GM19025 (cell line): ENCODE results near the gene AOPEP.
"Not testable (repeated sequence)": the region's sequence is repeated elsewhere in the genome, so short reads cannot be mapped to it uniquely, and the experiment has no call there.

Experiments
- ATAC-seq: cut with Tn5 transposase; IDR thresholded peaks from one replicate; pipeline ENCODE4 v1.9.1; 2021; ENCODE audit warnings: mild to moderate bottlenecking, low read depth, moderate library complexity; ENCODE audit not compliant: unreplicated experiment

The AOPEP gene

DNA sequence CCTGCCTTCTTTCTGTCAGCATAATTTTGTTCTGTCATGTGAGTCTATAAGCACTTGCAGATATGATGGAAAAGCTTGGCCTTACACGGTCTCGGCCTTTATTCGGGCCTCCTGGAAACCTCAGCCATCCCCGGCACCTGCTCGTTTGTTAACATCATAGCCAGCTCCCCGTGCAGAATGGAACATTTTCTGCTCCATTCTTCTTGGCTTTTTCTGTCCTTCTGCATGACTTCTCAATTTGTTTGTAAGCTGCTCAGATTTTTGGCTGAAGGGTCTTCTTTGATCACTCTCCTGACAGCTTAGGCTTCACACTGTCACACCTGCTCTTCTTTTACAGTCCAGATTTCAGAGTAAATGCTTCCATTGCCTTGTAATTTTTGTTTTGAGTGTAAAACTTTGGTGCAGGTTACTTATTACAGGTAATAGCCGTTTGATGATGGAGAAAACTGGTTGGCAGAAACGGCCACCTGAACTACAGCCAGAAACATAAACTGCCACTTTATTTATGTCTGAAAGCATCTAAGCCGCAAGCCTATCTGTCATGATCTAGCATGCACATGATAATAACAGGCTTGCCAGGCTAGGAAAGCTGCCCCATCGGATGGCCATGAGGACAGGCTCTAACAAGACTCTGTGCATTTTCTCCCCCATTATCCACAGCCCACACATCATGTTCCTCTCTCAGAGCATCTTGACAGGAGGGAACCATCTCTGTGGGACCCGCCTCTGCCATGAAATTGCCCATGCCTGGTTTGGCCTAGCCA lies 197.0 kb downstream of the AOPEP start:
- ATAC-seq = no peak

DNA sequence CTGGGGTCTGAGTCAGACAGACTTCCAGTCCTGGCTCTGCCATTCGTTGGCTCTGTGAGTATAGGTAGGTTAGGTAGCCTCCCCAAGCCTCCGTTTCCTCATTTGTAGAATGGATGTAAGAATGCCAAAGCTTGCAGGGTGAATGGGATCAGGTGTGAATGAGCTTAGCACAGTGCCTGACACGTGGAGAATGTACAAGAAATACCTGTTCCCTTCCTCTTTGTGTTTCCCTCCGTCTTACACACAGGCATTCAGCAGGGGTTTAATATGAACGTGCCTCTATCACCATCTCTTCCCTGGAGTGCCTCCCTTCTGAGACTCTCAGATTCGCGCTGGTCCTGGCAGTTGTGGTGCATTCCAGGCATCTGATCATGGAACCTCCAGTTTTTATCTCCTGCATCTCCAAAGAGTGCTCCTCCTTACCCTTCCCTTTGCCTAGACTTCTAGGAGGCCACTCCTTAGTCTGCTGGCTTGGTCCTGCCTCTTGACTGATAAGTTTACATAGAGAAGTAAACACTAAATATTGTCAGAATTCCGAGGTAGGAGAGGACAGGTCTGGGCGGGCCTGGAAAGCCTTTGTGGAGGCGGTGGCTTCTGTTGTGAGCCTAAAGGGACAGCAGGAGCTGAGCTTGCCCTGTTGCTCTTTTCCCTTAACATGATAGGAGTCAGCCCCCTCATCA lies 199.4 kb downstream of the AOPEP start:
- no peak for ATAC-seq

DNA sequence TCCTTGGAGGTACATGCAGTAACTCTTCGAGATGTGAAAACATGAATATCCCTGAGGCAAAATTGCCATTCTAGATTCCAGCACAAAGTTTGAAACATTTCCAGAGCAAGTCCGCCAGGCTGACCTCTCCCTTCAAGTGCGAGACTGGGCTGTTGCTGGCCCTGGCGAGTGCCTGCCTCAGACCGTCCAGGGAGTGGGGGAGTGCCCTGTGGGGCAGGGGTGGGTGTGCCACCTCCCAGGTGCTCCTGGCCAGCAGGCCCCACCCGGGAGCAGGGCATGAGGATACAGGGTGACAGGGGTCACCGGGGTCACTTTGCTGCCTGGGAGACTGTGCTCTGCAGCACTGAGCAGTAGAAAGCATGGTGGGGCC lies 199.9 kb downstream of the AOPEP start:
- ATAC-seq = no peak

DNA sequence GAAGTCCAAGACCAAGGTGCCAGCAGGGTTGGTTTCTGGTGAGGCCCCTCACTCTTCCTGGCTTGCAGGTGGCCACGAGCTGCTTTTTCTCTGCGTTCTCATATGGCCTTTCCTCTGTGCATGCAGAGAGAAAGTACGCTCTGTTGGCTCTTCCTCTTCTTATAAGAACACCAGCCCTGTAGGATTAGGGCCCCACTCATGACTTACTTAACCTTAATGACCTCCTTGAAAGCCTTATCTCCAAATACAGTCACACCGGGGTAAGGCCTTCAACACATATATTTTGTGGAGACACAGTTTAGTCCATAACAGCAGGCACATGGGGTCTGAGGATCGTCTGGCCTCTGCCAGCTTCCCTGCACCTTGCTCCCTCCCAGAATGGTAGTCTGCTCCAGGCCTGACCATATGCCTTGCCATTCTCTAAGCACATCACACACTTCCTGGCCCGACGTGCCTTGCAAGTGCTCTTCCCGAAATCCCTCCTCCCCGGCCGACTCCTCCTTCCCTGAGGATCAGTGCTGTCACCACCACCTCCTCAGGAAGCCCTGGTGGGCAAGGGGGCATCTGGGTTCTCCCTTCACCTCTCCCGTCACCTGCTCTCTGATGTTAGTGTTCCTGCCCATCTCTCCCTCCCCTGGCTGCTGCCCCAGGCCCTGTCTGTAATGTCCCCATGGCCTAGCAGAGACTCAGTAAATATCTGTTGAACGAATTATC lies 200.7 kb downstream of the AOPEP start:
- no peak for ATAC-seq

DNA sequence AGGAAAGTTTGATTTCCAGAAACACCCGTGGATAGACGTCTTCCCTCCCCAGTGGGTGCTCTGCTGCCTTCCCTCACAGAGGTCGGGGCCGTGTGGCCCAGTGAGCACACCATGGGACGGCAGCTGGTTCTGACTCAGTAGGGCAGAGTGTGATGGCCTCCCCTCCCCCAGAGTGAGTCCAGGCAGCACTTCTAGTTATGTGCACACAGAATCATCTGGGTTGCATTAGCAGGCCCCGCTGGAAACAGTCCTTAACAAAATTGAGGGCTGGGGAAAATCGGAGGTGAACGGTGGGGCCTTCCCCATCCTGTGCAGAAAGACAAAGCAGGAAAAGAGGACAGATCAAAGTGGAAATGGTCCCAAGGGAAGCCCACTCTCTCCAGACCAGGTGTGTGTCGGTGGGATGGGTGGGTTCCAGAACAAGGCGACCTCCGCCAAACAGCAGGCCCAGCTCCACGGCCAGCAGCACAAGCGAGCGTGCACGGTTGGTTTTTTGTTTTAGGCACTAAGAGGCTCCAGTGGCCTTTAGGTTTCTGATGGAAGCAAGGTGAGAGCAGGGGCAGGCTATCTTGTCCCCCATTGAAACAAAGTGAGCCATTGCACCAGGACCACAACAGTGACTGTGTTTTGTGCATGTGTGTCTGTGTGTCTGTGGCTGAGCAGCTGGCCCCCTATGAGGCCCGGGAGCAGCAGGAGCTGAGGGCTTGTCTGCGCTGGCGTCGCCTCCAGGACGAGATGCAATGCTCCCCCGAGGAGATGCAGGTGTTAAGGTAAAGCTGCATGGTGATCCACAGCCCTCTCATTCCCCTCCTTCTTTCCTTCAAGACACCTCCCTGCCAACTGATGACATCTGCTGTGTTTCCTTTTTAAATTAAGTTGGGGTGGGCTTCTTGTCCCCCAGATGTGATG lies 201.5 kb downstream of the AOPEP start:
- no peak for ATAC-seq

DNA sequence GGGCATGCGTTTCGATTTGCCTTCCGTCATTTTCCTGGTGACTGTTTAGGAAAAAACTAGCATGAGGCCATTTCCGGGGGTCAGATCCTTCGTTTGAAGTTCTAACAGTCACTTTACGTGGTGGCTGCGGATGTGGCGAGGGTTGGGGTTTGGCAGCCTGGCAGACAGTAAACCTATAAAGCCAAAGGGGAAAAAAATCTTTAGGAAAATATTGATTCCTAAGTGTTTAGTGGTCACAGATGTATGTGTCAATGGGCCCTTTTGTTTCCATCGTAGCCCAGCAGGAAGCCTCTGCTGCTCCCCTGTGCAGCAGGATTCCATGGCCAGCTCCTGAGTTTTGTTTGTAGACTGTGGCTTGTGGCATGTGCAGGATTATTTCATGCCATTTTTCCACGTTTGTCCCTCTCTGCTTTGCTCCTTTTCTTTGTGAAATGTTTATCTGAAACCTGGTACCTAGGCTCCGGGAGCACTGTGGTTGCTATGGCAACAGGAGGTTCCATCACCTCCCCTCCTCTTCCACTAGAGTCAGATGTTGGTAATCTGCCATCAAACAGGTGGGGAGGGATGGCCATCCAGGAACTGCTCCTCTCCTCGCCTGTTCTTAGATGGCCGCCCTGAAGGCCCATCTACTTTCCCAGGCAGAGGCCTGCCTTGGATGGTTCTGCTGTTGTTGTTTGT lies 202.3 kb downstream of the AOPEP start:
- no peak for ATAC-seq

DNA sequence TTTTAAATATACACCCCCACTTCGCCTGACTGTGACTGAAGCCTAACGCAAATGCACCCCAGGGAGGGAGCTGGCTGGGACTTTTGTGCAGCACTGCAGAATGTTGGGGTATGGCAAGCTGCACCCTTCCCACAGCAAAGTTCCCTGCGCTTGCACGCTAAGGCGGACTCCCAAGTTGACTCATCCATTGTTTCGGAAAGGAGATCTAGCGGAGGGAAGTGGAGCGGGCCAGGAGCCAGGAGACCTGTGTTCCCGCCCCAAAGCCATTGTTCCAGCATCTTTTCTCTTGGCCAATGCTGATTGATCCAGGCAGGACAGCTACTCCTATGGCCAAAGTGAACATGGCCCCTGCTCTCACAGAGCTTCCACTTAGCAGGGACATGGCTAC lies 202.9 kb downstream of the AOPEP start:
- no peak for ATAC-seq

DNA sequence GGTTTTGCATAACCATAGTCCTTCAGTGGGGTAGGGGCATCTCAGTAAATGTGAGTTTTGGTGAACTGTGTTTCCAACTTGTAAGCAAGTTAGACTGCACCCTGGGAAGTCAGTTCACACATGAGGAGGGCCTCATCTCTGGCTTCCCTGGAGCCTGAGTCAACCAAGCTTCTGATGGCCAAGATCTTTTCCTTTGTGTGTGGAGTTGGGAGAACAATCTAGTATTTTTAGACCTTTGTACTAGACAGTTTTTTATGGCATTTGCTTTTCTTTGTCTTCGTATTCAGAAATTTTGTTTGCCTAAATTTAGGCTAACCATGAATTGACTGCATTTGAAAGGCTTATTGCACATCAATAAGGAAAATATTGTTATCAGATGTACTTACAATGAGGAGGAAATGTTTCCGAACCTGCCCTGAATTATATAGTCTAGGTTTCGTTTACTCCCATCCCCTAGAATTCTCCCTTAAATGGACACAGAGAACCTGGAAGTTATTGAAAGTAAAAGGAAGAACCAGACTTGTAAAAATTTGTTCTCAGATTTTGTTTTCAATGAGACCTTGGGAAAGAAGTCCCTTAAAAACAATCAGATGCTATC lies 204.6 kb downstream of the AOPEP start:
- ATAC-seq = no peak

DNA sequence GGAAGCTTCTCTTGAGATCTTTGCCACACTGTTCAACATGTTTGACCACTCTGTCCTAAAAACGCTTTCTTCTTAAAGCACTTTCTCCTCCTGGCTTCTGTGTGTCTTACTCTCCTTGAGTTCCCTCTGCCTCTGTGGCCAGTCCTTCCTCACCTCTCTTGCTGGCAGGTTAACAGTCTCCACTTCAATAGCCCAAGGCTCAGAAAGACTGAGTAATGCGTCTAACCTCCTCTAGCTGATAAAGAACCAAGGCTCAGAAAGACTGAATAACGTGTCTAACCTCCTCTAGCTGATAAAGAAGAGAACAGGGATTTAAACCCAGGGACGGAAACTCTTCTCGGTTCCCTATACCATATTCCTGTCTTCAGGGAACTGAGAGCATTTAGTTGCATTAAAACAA lies 205.2 kb downstream of the AOPEP start:
- ATAC-seq = no peak

DNA sequence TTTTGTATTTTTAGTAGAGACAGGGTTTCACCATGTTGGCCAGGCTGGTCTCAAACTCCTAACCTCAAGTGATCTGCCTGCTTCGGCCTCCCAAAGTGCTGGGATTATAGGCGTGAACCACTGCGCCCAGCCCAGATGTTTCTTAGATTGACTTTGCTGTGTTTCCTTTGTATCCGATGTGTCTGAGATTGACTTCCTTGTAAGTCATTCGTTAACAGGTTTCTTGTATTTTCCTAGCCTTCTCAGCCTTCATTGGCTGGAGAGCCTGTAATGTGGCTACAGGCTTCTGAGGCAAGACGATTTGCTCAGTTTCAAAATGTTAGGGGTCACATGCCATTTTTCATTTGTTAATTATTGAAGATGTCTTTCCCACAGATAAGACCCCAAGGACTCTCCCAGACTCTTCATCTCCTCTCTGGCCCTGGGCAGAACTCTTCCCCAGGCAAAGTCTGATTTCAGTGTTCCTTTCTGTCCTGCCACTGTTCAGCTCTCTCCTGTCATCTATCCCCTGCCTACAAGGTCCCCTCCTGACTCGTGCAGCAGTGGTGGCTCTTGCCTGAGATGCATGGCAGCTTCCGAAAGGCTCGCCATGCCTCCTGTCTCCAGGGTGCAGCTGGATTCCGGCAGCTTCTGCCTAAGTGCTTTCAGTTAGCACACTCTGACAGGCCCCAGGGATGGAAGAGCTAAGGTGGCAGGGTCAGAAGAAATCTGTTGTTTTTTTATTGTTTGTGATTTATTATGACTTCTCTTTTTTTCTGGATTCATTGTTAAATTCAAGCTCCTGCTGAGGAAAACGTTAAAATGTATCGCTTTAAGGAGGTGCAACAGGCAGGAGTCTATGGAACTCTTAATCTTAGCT lies 206.4 kb downstream of the AOPEP start:
- no peak for ATAC-seq

DNA sequence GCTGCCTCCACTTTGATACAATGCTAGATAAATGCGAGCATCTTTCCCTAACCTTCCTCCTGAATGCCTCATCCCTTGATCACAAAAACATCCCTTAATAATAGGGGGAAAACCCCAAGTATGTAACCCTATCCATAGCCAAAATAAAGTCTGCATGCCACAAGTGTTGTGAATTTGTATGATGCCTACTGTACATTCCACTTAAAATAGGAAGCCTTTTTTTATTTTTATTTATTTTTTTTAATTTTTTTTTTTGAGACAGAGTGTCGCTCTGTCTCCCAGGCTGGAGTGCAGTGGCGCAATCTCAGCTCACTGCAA lies 207.0 kb downstream of the AOPEP start:
- no peak for ATAC-seq

DNA sequence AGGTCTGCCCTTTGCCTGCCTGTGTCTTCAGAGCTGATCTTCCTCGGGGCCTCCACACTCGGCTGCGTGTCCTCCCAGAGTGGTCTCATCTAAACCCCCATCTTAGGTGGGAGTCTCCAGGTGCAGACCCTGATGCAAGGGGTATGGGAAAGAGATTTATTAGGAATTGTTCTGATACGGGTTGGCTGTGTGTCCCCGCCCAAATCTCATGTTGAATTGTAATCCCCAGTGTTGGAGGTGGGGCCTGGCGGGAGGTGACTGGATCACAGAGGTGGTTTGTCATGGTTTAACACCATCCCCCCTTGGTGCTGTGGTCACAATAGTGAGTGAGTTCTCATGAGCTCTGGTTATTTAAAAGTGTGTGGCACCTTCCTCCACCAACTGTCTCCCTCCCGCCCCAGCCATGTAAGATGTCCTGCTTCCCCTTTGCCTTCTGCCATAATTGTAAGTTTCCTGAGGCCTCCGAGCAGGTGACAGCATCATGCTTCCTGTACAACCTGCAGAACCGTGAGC lies 208.4 kb downstream of the AOPEP start:
- ATAC-seq = no peak

DNA sequence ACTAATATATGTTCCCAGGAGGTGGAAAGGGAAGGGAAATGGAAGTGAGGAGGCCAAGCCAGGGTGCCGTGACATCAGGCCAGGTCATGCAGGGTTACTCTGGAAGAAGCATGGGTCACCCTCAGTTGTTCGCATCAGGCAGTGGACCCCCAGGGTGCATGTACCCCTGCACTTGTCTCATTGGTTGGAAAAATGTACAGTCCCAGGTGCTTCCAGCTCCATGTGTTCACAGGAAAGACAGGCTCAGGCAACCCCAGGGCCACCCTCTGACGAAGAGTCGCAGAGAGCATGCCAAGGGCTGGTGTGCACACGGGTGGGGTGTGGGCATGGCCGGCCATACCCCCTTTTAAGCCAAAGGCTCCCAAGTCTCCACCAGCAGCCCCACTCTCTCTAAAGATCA lies 208.9 kb downstream of the AOPEP start:
- no peak for ATAC-seq

DNA sequence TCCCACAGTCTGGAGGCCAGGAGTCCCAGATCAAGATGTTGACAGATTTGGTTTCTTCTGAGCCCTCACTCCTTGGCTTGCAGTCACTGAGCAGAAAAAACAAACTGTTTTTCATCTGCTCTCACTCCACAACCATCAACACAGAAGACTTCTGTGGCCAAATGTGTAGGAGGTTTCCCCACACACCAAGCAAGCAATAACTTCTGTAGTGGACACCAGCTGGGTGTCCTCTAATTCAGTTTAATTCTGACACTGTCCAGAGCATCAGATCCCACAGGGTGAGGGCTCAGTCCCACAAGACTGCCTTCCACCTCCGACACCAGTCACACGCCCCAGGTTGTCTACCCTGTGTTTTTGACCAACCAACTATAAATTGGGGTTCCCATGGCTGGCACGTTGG lies 209.9 kb downstream of the AOPEP start:
- ATAC-seq = no peak

DNA sequence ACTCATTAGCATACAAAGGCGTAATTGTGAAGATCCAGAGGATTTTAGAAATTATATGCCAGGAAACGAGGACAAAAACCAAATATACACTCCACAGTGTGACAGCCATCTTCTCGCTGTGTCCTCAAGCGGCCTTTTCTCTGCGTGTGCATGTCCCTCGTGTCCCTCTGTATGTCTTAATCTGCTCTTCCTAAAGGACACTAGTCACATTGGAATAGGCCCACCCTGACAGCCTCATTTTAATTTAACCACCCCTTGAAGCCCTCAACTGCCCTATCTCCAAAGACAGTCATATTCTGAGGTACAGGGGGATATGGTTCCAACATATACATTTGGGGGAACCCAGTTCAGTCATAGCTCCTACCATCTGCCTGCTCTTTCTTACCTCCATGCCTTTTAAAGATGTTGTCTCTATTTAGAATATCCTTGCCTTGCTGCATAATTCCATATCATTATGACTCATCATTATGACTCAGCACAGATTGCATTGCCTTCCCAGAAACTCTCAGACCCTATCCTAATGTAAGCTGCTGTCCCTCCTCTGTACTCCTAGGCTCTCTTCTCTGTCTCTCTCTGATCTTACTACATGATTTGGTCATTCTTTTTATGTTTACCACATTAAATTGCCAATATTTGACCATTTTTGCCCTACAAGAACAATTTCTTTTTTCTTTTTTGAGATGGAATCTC lies 210.9 kb downstream of the AOPEP start:
- ATAC-seq = no peak

DNA sequence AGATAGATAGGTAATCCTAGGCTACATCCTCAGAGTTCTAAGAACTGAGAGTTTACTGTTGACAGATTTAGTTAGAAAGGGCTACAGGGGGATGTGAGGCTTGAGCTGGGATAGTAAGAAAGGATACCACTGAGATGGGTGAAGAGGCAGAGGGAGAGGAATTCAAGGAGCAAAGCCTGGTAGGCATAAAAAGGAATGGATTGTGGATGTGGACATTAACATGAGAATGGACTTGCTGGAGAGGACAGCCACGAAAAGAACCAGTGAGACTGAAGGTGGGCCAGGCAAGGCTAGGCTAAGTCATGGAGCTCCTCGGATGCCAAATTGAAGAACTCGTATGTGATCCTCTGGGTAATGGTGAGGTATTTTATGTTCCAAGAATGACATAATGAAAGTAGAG lies 211.9 kb downstream of the AOPEP start:
- no peak for ATAC-seq

DNA sequence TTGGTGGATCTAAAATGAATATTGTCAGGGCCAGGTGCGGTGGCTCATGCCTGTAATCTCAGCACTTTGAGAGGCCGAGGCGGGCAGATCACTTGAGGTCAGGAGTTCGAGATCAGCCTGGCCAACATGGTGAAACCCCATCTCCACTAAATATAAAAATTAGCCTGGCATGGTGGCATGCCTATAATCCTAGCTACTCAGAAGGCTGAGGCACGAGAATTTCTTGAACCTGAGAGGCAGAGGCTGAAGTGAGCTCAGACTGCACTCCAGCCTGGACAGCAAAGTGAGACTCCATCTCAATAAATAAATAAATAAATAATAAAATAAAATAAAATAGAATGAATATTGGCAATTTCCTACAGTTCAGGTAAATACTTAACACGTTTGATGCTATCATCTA lies 213.8 kb downstream of the AOPEP start:
- ATAC-seq = not testable (repeated sequence)

DNA sequence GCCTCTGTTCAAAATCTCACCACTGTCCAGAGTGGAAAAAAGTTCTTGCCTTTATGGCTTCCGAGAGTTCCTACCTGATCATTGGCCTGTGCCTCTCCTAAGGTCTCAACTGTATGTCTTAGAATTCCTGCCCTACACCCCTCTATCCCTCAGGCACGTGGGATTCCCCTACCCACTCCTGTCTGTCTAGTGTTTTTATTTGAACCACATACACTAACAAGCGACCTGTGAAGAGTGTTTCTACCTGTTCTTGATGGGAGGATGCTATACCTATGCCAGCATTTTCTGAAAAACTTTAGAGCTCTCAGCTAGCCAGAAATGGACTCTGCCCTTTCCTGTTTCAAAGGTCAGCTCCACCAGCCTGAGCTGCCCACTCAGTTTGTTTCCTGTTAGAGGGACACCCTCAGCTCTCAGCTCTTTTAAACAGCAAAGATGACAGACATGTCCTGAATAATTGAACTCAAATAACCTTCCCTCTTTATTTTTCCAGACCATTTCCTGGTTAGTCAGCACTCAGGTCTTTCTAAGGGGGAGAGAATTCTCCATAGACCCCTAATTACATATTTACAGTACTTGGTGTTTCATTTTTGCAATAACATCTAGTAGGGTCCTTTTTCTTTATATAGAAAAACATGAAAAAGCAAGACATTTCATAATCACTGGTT lies 214.8 kb downstream of the AOPEP start:
- no peak for ATAC-seq
